GM13977 (cell line): Measurements from ENCODE around the gene CCR6.

Experiments
- DNase-seq: peaks from one replicate; pipeline ENCODE4 v3.0.0; 2012; ENCODE audit warnings: low spot score
- CTCF ChIP-seq: IDR thresholded peaks from 2 replicates; pipeline ENCODE4 v1.5.1; 2012; ENCODE audit warnings: mild to moderate bottlenecking, control low read depth; ENCODE audit not compliant: insufficient read depth; ENCODE audit errors: extremely low read depth, missing control alignments
- in situ Hi-C: fragments of 300-500 bp; cut with MboI; formaldehyde crosslinking; loops from one replicate; pipeline ENCODE4 v1.12.0; 2022; ENCODE audit warnings: low sequenced_read_pairs, low pct_unique_long_range_greater_than_20kb, mixed read lengths, inconsistent platforms; ENCODE audit not compliant: unreplicated experiment

Gene CCR6

GRCh38 chr6:167089243-167090142 is 33.4 kb upstream of the CCR6 start:
- in situ Hi-C loops: no loop called here
- DNase-seq: peak; percentile 46
- TF ChIP-seq CTCF: peak; percentile 5

- in situ Hi-C loops: no loop called here
- no peak for TF ChIP-seq CTCF
- DNase-seq: no peak
These were observed 32.7 kb upstream of the CCR6 start for GRCh38 chr6:167090171-167090570.

- DNase-seq: no peak
- in situ Hi-C loops: no loop called here
- no peak for TF ChIP-seq CTCF
These were observed 31.7 kb upstream of the CCR6 start for GRCh38 chr6:167091026-167091804.

GRCh38 chr6:167091805-167092107 is 31.1 kb upstream of the CCR6 start:
- in situ Hi-C loops: no loop called here
- TF ChIP-seq CTCF: no peak
- no peak for DNase-seq

- TF ChIP-seq CTCF: no peak
- in situ Hi-C loops: no loop called here
- no peak for DNase-seq
These were observed 30.1 kb upstream of the CCR6 start for GRCh38 chr6:167092672-167093339.

- no peak for TF ChIP-seq CTCF
- no peak for DNase-seq
- in situ Hi-C loops: no loop called here
These were observed 29.4 kb upstream of the CCR6 start for GRCh38 chr6:167093406-167093921.
